ENCODE results near the gene AUNIP. TPM values are rescaled to one million over a fixed set of nuclear protein-coding genes. Genes with fewer than 3 reads are reported as not detected.
"Not testable (repeated sequence)": the region's sequence is repeated elsewhere in the genome, so short reads cannot be mapped to it uniquely, and the experiment has no call there.

Gene AUNIP
- total RNA-seq, 1 donor from 2014 or later, result 0.82 TPM

DNA sequence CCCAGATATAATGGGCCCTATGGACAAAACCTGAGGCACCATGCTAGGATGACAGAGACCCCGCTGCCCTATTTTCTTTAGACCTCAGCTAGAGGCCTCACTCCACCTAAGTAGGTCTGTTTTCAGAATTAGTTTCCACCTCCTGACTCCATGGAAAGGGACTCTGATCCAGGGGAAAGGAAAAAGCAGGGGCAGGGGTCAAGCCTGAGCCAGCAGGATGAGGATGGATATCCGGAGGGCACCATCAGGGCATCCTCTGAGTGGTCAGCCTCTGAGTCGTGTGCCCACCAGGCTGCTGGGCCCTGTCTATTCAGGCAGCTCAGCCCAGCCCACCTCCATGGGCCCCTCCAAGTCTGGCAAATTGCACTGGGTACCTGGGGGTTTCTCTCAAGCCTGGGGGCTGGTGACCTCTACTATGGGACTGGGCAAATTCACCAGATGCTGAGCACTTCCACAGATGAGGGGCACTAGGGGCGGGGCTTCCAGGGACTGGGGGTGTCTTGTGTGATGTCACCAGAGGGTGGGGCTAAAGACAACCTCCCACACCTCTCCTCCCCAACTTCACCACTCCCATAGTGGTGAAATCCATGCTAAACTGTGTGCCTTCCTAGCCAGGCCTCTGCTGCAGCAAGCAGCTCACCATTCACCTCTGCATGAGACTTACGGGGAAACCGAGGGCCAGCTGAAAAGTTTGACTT, 10.8 kb upstream of the AUNIP start:
- no peak for DNase-seq (ENCODE audit: low spot score in 2 of 2)
- FAIRE-seq, result no peak

DNA sequence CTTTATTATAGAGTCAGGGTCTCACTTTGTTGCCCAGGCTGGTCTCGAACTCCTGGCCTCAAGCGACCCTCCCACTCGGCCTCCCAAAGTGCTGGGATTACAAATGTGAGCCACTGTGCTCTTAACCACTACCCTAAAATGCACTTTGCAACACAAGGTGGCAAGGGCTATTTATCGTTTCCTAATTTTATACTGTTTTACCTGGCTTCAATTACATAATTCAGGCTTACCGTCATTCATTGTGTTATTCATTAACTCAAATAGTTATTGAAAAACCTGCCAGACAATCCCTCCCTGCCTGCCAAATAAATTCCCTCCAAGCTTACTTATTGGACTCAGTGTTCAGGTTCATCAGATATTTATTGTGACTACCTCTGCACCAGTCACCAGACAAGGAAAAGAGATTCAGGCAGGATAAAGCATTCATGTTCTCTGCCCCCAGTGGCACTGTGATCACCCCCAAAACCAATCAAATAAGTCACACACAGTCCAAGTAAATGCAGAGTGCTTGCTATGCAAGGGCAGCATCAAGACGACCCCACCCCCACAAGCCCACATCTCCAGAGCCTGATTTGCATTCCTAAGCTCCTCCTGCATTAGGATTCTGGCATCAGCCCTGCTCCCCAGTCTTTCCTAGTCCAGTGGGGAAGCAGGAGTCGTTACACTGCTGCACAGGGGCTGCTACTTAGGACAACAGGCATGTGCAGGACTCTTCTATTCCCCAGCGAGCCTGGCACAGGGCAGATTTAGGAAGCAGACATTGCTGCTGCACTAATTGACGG, 8.1 kb upstream of the AUNIP start:
- DNase-seq (ENCODE audit: low spot score in 2 of 2) (no peak), FAIRE-seq (no peak)

DNA sequence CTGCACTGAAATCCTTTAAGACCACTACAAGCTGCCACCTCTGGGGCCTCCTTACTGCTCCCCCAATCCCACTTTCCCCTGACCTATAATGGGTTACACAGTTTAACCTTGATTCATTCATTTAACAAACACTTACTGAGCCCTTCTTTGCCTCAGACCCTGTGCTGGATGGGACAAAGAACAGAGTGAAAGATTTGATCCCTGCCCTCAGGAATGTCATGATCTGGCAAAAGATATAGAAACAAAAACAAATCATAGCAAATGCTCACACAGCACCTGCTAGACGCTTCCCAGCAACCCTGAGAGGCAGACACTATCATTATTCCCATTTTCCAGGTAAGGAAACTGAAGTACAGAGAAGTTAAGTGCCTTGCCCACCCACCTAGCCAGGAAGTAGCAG, 7.0 kb upstream of the AUNIP start:
- FAIRE-seq, result no peak
- no peak for DNase-seq (ENCODE audit: low spot score in 2 of 2)

GRCh38 chr1:25864434-25864833, 5.2 kb upstream of the AUNIP start:
- FAIRE-seq (no peak), DNase-seq (ENCODE audit: low spot score in 2 of 2) (no peak)

DNA sequence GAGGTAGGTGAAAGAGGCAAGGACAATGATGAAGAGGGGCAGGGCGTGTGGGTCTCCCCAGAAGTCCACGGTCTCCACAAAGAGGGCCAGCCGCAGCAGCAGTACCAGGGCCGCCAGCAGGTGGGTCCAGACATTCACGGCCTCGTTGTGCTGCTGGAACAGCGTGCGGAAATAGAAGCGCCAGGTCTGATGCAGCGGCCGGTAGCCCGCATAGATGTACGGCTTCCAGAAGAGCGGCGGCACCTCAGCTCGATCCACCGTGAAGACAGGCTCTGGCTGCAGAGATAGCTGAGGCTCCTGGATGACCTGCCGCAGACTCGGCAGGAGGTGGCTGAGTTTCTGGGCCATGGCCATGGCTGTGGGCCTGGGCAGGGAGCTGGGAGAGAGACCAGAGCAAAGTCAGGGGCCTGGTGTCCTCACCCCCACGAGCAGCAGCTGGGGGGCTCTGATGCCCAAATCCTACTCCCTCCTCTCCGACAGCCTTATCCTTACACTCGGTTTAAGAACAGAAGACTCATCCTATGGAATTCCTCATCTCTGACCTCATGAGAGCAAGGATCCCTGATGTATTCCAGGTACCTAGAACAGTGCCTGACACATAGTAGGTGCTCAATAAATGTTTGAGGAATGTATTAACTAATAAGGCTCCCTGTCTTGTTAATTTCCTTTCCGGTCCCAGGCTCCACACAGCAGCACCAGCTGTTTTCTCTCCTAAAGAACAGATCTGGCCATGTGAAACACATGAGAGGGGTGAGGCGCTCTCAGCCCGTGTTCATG, 4.4 kb upstream of the AUNIP start:
- FAIRE-seq (no peak), DNase-seq (ENCODE audit: low spot score in 2 of 2) (no peak)

GRCh38 chr1:25862785-25863485, 3.7 kb upstream of the AUNIP start:
- FAIRE-seq (no peak), DNase-seq (ENCODE audit: low spot score in 2 of 2) (no peak)

DNA sequence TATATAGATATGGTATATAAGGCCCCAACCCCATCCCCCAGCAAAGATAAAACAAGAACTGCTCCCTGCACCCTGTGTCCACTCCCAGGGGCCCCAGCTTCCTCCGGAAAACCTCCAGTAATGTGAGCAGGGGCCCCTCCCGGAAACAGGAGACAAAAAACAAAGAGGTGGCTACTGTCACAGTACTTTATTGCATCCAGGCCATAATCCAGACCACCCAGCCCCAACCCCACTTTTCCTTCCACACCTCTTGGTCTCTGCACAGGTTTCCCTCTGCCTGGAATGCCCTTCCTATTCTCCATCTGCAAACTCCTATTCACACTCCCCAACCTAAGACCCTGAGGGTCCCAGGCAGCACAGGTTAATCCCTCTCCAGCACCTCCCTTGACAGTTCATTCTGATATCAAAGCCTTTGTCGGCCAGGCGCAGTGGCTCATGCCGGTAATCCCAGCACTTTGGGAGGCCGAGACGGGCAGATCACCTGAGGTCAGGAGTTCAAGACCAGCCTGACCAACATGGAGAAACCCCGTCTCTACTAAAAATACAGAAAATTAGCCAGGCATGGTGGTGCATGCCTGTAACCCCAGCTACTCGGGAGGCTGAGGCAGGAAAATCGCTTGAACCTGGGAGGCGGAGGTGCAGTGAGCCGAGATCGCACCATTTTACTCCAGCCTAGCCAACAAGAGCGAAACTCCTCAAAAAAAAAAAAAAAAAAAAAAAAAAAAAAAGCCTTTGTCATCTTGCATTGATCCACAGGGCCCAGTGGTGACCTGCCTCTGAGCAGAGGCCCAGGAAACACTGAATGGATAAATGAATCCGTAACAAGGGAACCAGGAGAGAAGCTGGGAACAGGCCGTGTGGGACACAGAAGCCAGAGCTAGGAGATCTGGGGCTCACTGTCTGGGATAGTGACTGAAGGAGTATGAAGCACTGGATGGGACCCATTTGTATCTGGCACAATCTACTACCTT, 2.3 kb upstream of the AUNIP start:
- DNase-seq (ENCODE audit: low spot score in 2 of 2) (no peak), FAIRE-seq (no peak)

DNA sequence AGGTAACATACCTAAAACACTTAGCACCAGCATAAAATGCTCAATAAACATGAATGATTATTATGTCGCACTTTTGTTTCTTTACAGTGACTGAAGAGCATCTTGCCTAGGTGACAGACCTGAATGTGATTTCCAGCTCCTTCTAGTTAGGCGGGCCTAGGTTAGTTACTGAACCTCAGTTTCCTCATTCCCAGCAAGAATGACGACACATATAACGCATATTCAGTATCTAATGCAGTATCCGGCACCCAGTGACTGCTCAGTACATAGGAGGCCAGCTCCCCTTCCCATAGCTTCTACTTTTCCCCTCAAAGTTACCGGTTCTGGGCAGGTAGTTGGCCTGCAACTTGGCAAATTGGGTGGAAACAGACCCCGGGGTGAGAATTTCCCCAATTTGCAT, 763 bp downstream of the AUNIP start:
- no peak for FAIRE-seq
- DNase-seq (ENCODE audit: low spot score in 2 of 2), result no peak

DNA sequence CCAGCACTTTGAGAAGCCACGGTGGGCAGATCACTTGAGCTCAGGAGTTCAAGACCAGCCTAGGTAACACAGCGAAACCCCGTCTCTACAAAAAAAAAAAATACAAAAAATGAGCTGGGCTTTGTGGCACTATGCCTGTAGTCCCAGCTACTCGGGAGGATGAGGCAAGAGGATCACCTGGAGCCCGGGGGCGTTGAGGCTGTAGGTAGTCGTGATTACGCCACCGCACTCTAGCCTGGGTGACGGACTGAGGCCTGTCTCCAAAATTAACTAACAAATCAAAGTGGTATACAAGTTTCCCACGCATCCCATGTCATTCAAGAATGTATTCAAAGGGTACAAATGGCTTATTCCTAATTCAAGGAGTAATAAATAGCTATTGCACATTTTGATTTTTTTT, 2.4 kb downstream of the AUNIP start:
- no peak for FAIRE-seq
- no peak for DNase-seq (ENCODE audit: low spot score in 2 of 2)

DNA sequence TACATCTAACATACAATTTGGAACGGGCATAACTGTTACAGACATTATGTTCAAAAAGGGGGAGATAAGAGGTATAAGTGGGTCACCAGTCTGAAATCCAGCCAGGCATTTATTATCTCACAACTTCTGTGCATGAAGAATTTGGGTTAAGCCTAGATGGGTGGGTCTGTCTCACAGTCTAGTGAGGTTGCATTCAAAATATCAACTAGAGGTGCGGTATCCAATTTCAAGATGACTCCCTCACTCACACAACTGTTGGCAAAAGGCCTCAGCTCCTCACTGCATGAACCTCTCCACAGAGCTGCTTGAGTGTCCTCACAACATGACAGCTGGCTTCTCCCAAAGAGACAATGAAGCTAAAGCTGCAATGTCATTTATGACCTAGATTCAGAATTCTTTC, 4.7 kb downstream of the AUNIP start:
- DNase-seq (ENCODE audit: low spot score in 2 of 2) (no peak), FAIRE-seq (no peak)

- no peak for DNase-seq (ENCODE audit: low spot score in 2 of 2)
Measured at GRCh38 chr1:25848531-25848930, 10.7 kb downstream of the AUNIP start.

GRCh38 chr1:25847929-25848328, 11.3 kb downstream of the AUNIP start:
- no peak for FAIRE-seq

More at GRCh38 chr1:25848531-25848930, 10.7 kb downstream of the AUNIP start:
- FAIRE-seq, result no peak

GRCh38 chr1:25845664-25846063, 13.6 kb downstream of the AUNIP start:
- FAIRE-seq (no peak), DNase-seq (ENCODE audit: low spot score in 2 of 2) (no peak)

More at GRCh38 chr1:25847929-25848328, 11.3 kb downstream of the AUNIP start:
- no peak for DNase-seq (ENCODE audit: low spot score in 2 of 2)

DNA sequence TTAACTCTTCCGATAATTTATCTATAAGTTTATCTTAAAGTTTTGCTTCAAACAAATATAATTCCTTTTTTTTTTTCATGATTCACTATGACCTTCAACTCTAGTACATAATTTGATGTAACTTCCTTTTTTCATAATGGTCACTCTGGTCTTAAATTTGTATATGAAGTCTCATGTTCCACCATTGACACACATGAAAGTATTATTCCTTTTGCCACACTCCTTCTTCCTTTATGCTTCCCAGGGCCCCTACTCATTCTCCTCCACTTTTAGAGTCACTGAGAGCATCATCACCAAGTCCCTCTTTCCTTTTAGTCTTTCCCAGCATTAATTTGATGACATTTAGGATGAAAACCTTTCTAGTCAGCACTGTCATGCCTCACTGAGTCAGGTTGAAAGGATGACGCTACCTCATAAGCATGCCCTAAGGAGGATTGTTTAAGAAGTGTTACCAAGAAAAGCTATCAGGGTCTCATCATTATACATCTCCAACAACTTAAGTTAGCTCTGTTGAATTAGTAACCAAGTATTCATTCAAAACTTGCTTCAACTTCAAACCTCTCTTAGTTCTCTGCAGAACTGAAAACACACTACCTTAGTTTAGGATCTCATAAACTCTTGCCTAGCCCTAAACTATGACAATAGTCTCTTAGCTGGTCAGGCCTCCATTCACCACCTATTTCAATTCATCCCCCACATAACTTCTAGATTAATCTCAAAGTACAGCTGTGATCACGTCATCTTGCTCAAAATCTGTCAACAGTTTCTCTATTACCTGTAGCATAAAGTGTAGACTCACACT, 14.5 kb downstream of the AUNIP start:
- FAIRE-seq (no peak), DNase-seq (ENCODE audit: low spot score in 2 of 2) (no peak)

GRCh38 chr1:25843483-25843882, 15.8 kb downstream of the AUNIP start:
- DNase-seq (ENCODE audit: low spot score in 2 of 2) (no peak), FAIRE-seq (no peak)

DNA sequence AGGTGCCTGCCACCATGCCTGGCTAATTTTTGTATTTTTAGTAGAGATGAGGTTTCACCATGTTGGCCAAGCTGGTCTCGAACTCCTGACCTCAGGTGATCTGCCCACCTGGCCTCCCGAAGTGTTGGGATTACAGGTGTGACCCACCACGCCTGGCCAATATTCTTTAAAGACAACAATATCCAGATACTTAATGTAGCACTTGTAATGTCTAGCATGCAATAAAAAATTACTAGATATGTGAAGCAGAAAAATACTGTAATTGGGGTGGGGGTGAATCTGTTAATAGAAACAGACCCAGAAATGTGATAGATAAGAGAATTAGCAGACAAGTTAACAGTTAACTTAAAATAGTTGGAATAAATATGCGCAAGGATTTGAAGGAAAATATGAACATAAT, 19.4 kb downstream of the AUNIP start:
- not testable (repeated sequence) for FAIRE-seq

DNA sequence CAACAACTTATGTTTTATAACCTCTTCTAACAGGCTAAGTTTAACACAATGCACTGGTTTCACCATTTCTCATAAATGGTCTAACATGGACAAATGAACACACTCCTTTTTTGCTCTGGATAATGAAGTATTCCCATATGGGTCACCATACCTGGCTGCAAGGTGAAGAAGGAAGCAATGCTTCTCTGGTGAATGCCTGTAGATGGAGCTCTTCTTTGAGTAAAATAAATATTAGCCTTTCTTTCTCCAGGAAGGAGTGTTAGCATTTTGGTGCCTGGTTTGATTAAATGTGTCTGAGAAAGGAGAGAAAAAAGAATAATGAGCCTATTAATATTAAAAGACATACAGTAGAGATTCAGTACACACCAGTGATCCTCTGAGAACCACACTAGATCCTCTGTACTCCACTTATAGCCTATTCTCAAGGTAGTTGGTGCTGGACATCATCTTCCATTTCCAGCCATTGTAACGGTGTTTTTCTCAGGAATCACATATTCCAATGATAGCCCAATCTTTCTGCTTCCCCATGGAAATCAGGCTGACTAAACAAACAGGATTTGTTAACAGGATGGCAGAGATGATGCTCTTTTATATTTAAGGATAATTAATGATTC, 21.9 kb downstream of the AUNIP start:
- no peak for FAIRE-seq
- no peak for DNase-seq (ENCODE audit: low spot score in 2 of 2)

More for the DNA sequence above, 19.4 kb downstream of the AUNIP start:
- DNase-seq (ENCODE audit: low spot score in 2 of 2), result not testable (repeated sequence)

DNA sequence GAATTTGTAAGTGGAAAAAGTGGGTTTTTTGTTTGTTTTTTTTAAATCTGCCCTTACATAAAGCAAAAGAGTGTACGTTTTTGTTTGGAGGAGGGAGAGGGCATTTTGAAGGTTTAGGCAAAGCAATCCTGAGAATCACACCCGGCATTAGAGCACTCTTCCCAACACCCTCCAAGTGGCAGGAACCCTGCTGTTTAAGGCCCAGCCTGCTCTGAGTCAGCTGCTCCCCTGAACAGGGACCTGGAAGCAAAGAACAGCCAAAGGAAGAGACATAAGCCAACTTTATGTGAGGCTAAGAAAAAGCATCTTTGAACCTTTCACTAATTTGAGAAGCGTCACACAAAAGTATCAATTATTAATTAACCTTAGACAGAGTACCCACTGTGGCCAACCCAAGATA, 22.6 kb downstream of the AUNIP start:
- FAIRE-seq (no peak), DNase-seq (ENCODE audit: low spot score in 2 of 2) (no peak)
